Right lobe of liver (tissue), 6 donors: Measurements from ENCODE around the gene MYOT. TPM values are rescaled to one million over a fixed set of nuclear protein-coding genes. Genes with fewer than 3 reads are reported as not detected.
A peak's percentile ranks its signal among the peaks of the same experiment; 100 is the strongest.

Source experiments
- ATAC-seq, 4 donors: fragments of 200-7000 bp; cut with Tn5 transposase; one replicate each; pipeline ENCODE4 v1.9.1; 2020; ENCODE audit warnings: mild to moderate bottlenecking in 4 of 4, moderate library complexity in 4 of 4
- DNase-seq, 3 donors: peaks; one replicate each; pipeline ENCODE4 v3.0.0-alpha.2; 2020
- H3K27ac ChIP-seq, 3 donors: fragments of 200-600 bp; one replicate each; pipeline ENCODE4 v1.8.0; 2022
- H3K27me3 ChIP-seq, 2 donors: fragments of 200-600 bp; one replicate each; pipeline ENCODE4 v1.8.0; 2022
- H3K36me3 ChIP-seq, 4 donors: fragments of 200-600 bp; sonication (generic) in 1 of 4; one replicate each; pipeline versions ENCODE4 v1.5.1 to v1.8.0; 2017 to 2022; ENCODE audit warnings: control low read depth in 1 of 4
- H3K4me1 ChIP-seq, 4 donors: fragments of 200-600 bp; sonication (generic) in 1 of 4; one replicate each; pipeline versions ENCODE4 v1.5.1 to v1.8.0; 2017 to 2022; ENCODE audit warnings: control low read depth in 1 of 4
- H3K4me3 ChIP-seq, 3 donors: fragments of 200-600 bp; one replicate each; pipeline ENCODE4 v1.8.0; 2022
- H3K9me3 ChIP-seq, 4 donors: fragments of 200-600 bp; sonication (generic) in 1 of 4; one replicate each; pipeline versions ENCODE4 v1.5.1 to v1.8.0; 2017 to 2022; ENCODE audit warnings: control low read depth in 1 of 4
- CTCF ChIP-seq, 4 donors: fragments of 200-600 bp in 3 of 4; fragments of 450-650 bp in 1 of 4; IDR thresholded peaks; one replicate each; pipeline versions ENCODE4 v1.5.1 to v1.8.0; 2016 to 2022; ENCODE audit warnings: antibody characterized with exemption in 4 of 4, mild to moderate bottlenecking in 2 of 4
- POLR2A ChIP-seq: fragments of 450-650 bp; IDR thresholded peaks from one replicate; pipeline ENCODE4 v1.6.1; 2017; ENCODE audit warnings: antibody characterized with exemption, mild to moderate bottlenecking
- WGBS: methylation state at CpG from one replicate; pipeline ENCODE4 v1.1.6; 2018; ENCODE audit warnings: low coverage, low lambda C conversion rate; ENCODE audit not compliant: insufficient coverage; ENCODE audit errors: missing lambda C conversion rate; 5-methylcytosine and 5-hydroxymethylcytosine counted together
- intact Hi-C, 2 donors: fragments of 100-400 bp; cut with DNase I; formaldehyde crosslinking; loops; one replicate each; pipeline versions ENCODE4 v1.11.2 to v1.14.1; 2022
- total RNA-seq, 6 experiments: library from RNA; depleted of rRNA in 2 of 6; stranded (reverse); fragments of >200 nt in 2 of 6; fragmentation: NEBNext Ultra II Directional in 3 of 6; extraction: Animal tissue kit (Norgen Biotek cat#: 25700) in 3 of 6; gene quantifications; one replicate each; pipeline versions ENCODE4 v1.1.0 to v1.2.4, GENCODE V29; 2016 to 2023
- donor health status: DM: no; HTN: yes; CAD: no.
- donor health status: DM: no; HTN: no; CAD: no.
- donor health status: DM: no; HTN: no; CAD: no.
- donor health status: DM: no; HTN: yes; CAD: no.
- donor health status: DM: no; HTN: yes; CAD: no.

Gene MYOT
- total RNA-seq, 6 experiments from 2014 or later = 0.31 to 0.88 (median 0.53) TPM; not detected in 1

DNA sequence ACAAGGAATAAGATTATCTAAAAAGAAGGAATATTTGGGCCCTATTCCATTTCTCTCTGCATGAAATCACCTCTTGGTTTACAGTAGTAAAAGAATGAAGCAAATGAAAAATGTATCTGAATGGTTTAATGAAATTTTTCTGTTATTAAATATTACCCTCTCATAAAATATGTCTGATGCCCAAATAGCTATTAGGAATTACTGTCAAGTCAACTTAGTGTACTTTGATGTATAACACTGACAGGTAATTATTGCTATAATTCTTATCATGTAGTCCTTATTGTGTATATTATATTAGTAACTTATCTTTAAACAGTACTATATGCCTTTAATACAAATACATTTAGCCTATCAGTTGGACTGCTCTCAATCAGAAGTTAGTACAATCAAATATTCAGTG is 8.4 kb downstream of the MYOT start:
- intact Hi-C loops = no loop called here

GRCh38 chr5:137880313-137880712 is 12.7 kb downstream of the MYOT start:
- DNase-seq = no peak
- Histone ChIP-seq H3K36me3 (no peaks in the 10 kb centered on the region), H3K4me3 (no peak overlapping the region), H3K27ac (no peak overlapping the region), H3K27me3 (no peaks in the 10 kb centered on the region), H3K4me1 (no peaks in the 10 kb centered on the region), H3K9me3 (no peaks in the 10 kb centered on the region)
- intact Hi-C loops = no loop called here
- TF ChIP-seq CTCF (IDR thresholded peaks at IDR 0.05) (no peak), POLR2A (no peak)
- ATAC-seq = no peak
- 45% methylated on average over 1 of the region's 1 CpG for WGBS

More for the DNA sequence above, 8.4 kb downstream of the MYOT start:
- H3K27ac ChIP-seq = no peak overlapping the region
- ATAC-seq = no peak
- no peak for DNase-seq
- H3K4me3 ChIP-seq = no peak overlapping the region
- no peaks in the 10 kb centered on the region for H3K36me3 ChIP-seq
- H3K9me3 ChIP-seq = no peaks in the 10 kb centered on the region
- TF ChIP-seq CTCF (IDR thresholded peaks at IDR 0.05) (no peak), POLR2A (no peak)
- no peaks in the 10 kb centered on the region for H3K27me3 ChIP-seq
- no peaks in the 10 kb centered on the region for H3K4me1 ChIP-seq

DNA sequence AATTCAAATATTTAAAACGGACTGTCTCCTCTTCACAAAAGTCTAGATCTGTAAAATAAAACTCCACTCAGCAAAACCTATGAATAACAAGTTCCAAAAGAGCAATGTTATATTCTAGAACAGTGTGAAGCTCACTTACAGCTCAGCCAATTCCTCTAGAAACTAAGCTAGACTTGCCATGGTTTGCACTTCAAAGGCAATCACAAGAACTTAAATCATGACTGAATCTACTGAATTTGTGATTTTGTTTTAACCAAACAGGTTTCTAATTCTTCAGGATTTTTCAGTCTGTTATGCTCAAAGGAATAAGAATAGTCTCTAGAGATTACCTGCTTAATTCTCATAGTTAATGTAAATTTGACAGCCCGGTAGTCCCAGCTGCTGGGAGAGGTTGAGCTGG is 20.2 kb downstream of the MYOT start:
- Histone ChIP-seq H3K27me3 (no peaks in the 10 kb centered on the region), H3K36me3 (no peaks in the 10 kb centered on the region), H3K4me3 (no peak overlapping the region), H3K27ac (no peak overlapping the region), H3K9me3 (no peaks in the 10 kb centered on the region), H3K4me1 (no peaks in the 10 kb centered on the region)
- ATAC-seq (no peak), DNase-seq (no peak)
- TF ChIP-seq CTCF (IDR thresholded peaks at IDR 0.05) (no peak), POLR2A (no peak)
- intact Hi-C loops = no loop called here
- 73% methylated on average over 2 of the region's 2 CpGs for WGBS

DNA sequence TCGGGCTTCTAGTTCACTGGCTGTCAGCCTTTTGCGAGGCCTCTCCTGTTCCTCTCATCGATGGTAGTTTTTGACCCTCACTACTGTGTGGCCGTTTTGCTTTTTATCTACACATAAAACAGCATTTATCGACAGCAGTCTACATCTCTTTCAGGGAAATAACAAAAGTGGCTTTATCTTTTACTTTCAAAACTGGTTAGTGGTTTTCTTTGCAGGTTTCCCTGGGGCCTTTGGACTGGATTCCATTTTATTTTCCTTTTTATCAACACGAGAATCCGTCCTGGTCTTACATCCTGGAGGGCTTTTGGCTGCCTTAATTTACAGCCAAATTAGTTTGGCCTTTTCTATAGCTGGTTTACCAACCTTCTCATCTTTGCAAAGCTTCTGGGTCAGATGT is 20.8 kb downstream of the MYOT start:
- no peaks in the 10 kb centered on the region for H3K4me1 ChIP-seq
- ATAC-seq (no peak), DNase-seq (no peak)
- WGBS = 40% methylated on average over 7 of the region's 7 CpGs
- H3K4me3 ChIP-seq = peak overlapping the region in 1 of 3 donors; percentile 49
- TF ChIP-seq CTCF (IDR thresholded peaks at IDR 0.05) (no peak), POLR2A (no peak)
- no peaks in the 10 kb centered on the region for H3K9me3 ChIP-seq
- H3K27ac ChIP-seq = peak overlapping the region; percentile 23 to 64 (median 60)
- intact Hi-C loops = no loop called here
- H3K27me3 ChIP-seq = no peaks in the 10 kb centered on the region
- H3K36me3 ChIP-seq = no peaks in the 10 kb centered on the region
